Heart left ventricle (tissue), 16 donors: ENCODE data around the gene CACNG6. TPM values are rescaled to one million over a fixed set of nuclear protein-coding genes. Genes with fewer than 3 reads are reported as not detected.

Source experiments
- ATAC-seq, 4 donors: fragments of 200-7000 bp; cut with Tn5 transposase; one replicate each; pipeline ENCODE4 v1.9.1; 2020 to 2022; ENCODE audit warnings: moderate library complexity in 4 of 4, mild to moderate bottlenecking in 3 of 4, moderate number of reproducible peaks in 1 of 4
- DNase-seq, 5 donors: peaks; one replicate each; pipeline ENCODE4 v3.0.0-alpha.2; 2020
- H3K27ac ChIP-seq, 12 donors: fragments of 200-600 bp; sonication (generic) in 4 of 12; one replicate each; pipeline versions ENCODE4 v1.5.0 to v1.8.0; 2016 to 2022; ENCODE audit warnings: mild to moderate bottlenecking in 2 of 12
- H3K27me3 ChIP-seq, 9 donors: fragments of 200-600 bp; sonication (generic) in 2 of 9; one replicate each; pipeline versions ENCODE4 v1.5.1 to v1.8.0; 2016 to 2022; ENCODE audit warnings: mild to moderate bottlenecking in 3 of 9
- H3K36me3 ChIP-seq, 9 donors: fragments of 200-600 bp; sonication (generic) in 2 of 9; one replicate each; pipeline versions ENCODE4 v1.5.0 to v1.8.0; 2018 to 2022; ENCODE audit warnings: mild to moderate bottlenecking in 2 of 9
- H3K4me1 ChIP-seq, 12 donors: fragments of 200-600 bp; sonication (generic) in 4 of 12; one replicate each; pipeline versions ENCODE4 v1.5.0 to v1.8.0; 2016 to 2022; ENCODE audit warnings: mild to moderate bottlenecking in 3 of 12
- H3K4me3 ChIP-seq, 12 donors: fragments of 200-600 bp; sonication (generic) in 4 of 12; one replicate each; pipeline versions ENCODE4 v1.5.0 to v1.8.0; 2017 to 2022; ENCODE audit warnings: mild to moderate bottlenecking in 9 of 12, moderate library complexity in 4 of 12
- H3K9me3 ChIP-seq, 12 donors: fragments of 200-600 bp; sonication (generic) in 4 of 12; one replicate each; pipeline versions ENCODE4 v1.5.0 to v1.8.0; 2016 to 2022; ENCODE audit warnings: mild to moderate bottlenecking in 1 of 12
- CTCF ChIP-seq, 12 donors: fragments of 200-600 bp; sonication (generic) in 4 of 12; IDR thresholded peaks; one replicate each; pipeline versions ENCODE4 v1.5.0 to v1.8.0; 2018 to 2022; ENCODE audit warnings: antibody characterized with exemption in 12 of 12, mild to moderate bottlenecking in 5 of 12
- POLR2A ChIP-seq, 2 donors: fragments of 450-650 bp; IDR thresholded peaks; one replicate each; pipeline ENCODE4 v1.6.1; 2017; ENCODE audit warnings: antibody characterized with exemption in 2 of 2, mild to moderate bottlenecking in 2 of 2, moderate library complexity in 2 of 2
- WGBS, 4 donors: extraction: QIAGEN DNeasy Blood & Tissue Kit in 2 of 4; methylation state at CpG; one replicate each; pipeline versions ENCODE4 v1.1.5 to v1.1.7; 2013 to 2018; 5-methylcytosine and 5-hydroxymethylcytosine counted together
- intact Hi-C, 10 donors: fragments of 100-400 bp; cut with DNase I; formaldehyde crosslinking; loops; one replicate each; pipeline versions ENCODE4 v1.11.1 to v1.14.2; 2022
- polyA plus RNA-seq, 2 donors: library from polyadenylated mRNA; stranded (reverse); fragments of 200-250 nt; gene quantifications; one replicate each; pipeline ENCODE4 v1.2.3, GENCODE V29; 2013
- total RNA-seq, 9 donors: library from RNA; depleted of rRNA in 2 of 9; stranded (reverse); fragments of >200 nt in 2 of 9; fragmentation: NEBNext Ultra II Directional in 3 of 9; extraction: Animal tissue kit (Norgen Biotek cat#: 25700) in 3 of 9; gene quantifications; one replicate each; pipeline versions ENCODE4 v1.1.0 to v1.2.4, GENCODE V29; 2016 to 2023
- donor health status: ischemic (EF 13 %, LVEDD 7.1; RV severe dilation, severe dysfunction).
- donor health status: healthy with polysubstance abuse.
- donor health status: DM: no; HTN: yes; CAD: no.
- donor health status: DM: no; HTN: no; CAD: no.
- donor health status: ischemic (EF 25% LVEDD 6.9; RV normal size, moderate dysfunction).
- donor health status: ischemic (EF 25% LVEDD 5.7; RV mildly dilated, moderate dysfunction).
- donor health status: healthy.
- donor health status: DM: yes; HTN: yes; CAD: no.
- donor health status: ischemic (EF 35%, LVEDD 5.7; RV mildly dilated, moderate dysfunction).
- donor health status: nonischemic (EF 11% LVEDD 7.7; RV severe dilation, severe dysfunction).
- donor health status: DM: yes; HTN: yes; CAD: no.
- donor health status: PGD.
- donor health status: ischemic (EF 29% LVEDD 5.4; RV normal size, mild dysfunction).
- donor health status: nonischemic (EF 23%, LVEDD 6.1; RV moderate dilation, normal function).

Gene CACNG6
- total and polyA plus RNA-seq, 11 donors: not detected

GRCh38 chr19:54021932-54022331, 30.5 kb downstream of the CACNG6 start:
- Histone ChIP-seq H3K36me3 (no peaks in the 10 kb centered on the region), H3K27ac (no peak overlapping the region), H3K9me3 (no peaks in the 10 kb centered on the region), H3K4me3 (no peak overlapping the region), H3K27me3 (peaks cover 0 to 21% (median 9%) of the 10 kb centered on the region in 9 donors), H3K4me1 (peaks cover 0 to 29% (median 0%) of the 10 kb centered on the region in 12 donors)
- DNase-seq: no peak
- intact Hi-C loops: loop anchor here (2.0 to 10.0 kb wide), 9 partner anchors 115 to 230 kb away; partner anchors contain the start of gene CACNG7 (in 8 of the 10)
- no peak for ATAC-seq
- 77 to 96% (median 89%) methylated on average over 13 of the region's 13 CpGs for WGBS, 4 donors
- TF ChIP-seq POLR2A (IDR thresholded peaks at IDR 0.05) (no peak), CTCF (IDR thresholded peaks at IDR 0.05) (no peak)

GRCh38 chr19:54023191-54023590, 31.8 kb downstream of the CACNG6 start:
- ATAC-seq (no peak), DNase-seq (no peak)
- H3K27me3 ChIP-seq: peaks cover 0 to 21% (median 11%) of the 10 kb centered on the region in 9 donors
- peaks cover 0 to 29% (median 0%) of the 10 kb centered on the region in 12 donors for H3K4me1 ChIP-seq
- no peak for TF ChIP-seq CTCF (IDR thresholded peaks at IDR 0.05)
- no peak for TF ChIP-seq POLR2A (IDR thresholded peaks at IDR 0.05)
- H3K36me3 ChIP-seq: no peaks in the 10 kb centered on the region
- no peak overlapping the region for H3K4me3 ChIP-seq
- H3K27ac ChIP-seq: no peak overlapping the region
- 26 to 51% (median 44%) methylated on average over 3 of the region's 3 CpGs for WGBS, 4 donors
- intact Hi-C loops: loop anchor here (2.0 to 10.0 kb wide), 9 partner anchors 116 to 231 kb away; partner anchors contain the start of gene CACNG7 (in 8 of the 10)
- no peaks in the 10 kb centered on the region for H3K9me3 ChIP-seq

GRCh38 chr19:54024660-54025059, 33.2 kb downstream of the CACNG6 start:
- H3K27me3 ChIP-seq: peaks cover 0 to 26% (median 16%) of the 10 kb centered on the region in 9 donors
- H3K9me3 ChIP-seq: no peaks in the 10 kb centered on the region

GRCh38 chr19:54026656-54027055, 35.2 kb downstream of the CACNG6 start:
- H3K4me3 ChIP-seq: no peak overlapping the region
- no peak for TF ChIP-seq CTCF (IDR thresholded peaks at IDR 0.05)
- no peak for TF ChIP-seq POLR2A (IDR thresholded peaks at IDR 0.05)
- no peak overlapping the region for H3K27ac ChIP-seq
- no peaks in the 10 kb centered on the region for H3K36me3 ChIP-seq
- no peak for DNase-seq
- H3K9me3 ChIP-seq: no peaks in the 10 kb centered on the region
- H3K4me1 ChIP-seq: peaks cover 0 to 22% (median 0%) of the 10 kb centered on the region in 12 donors
- H3K27me3 ChIP-seq: peaks cover 0 to 31% (median 16%) of the 10 kb centered on the region in 9 donors
- WGBS, 4 donors: 64 to 74% (median 69%) methylated on average over 7 of the region's 7 CpGs
- ATAC-seq: no peak
- intact Hi-C loops: loop anchor here in 7 of 10 donors (5.0 to 10.0 kb wide), 4 partner anchors 212 to 234 kb away; no protein-coding TSS in a partner anchor

More at GRCh38 chr19:54024660-54025059, 33.2 kb downstream of the CACNG6 start:
- Histone ChIP-seq H3K27ac (no peak overlapping the region), H3K4me3 (no peak overlapping the region), H3K36me3 (no peaks in the 10 kb centered on the region), H3K4me1 (peaks cover 0 to 33% (median 0%) of the 10 kb centered on the region in 12 donors)
- TF ChIP-seq POLR2A (IDR thresholded peaks at IDR 0.05): no peak
- no peak for TF ChIP-seq CTCF (IDR thresholded peaks at IDR 0.05)
- DNase-seq: no peak
- WGBS, 4 donors: 60 to 80% (median 76%) methylated on average over 5 to 9 of the region's 9 CpGs
- intact Hi-C loops: loop anchor here (1.0 to 10.0 kb wide), 9 partner anchors 117 to 232 kb away; partner anchors contain the start of gene CACNG7 (in 8 of the 10)
- ATAC-seq: no peak
